Epithelial cell of proximal tubule (primary cell): ENCODE data around the gene TAF1C. TPM values are rescaled to one million over a fixed set of nuclear protein-coding genes. Genes with fewer than 3 reads are reported as not detected.

Experiments used
- DNase-seq: peaks from one replicate; pipeline ENCODE4 v3.0.0-alpha.2; 2011; ENCODE audit warnings: low read depth
- H3K4me3 ChIP-seq: 2 replicates; pipeline ENCODE4 v1.5.1; 2011; ENCODE audit warnings: low read depth, mild to moderate bottlenecking, low read length
- total RNA-seq: library from RNA; depleted of rRNA; stranded (reverse); fragments of >200 nt; gene quantifications from 2 replicates; pipeline ENCODE4 v1.2.3, GENCODE V29; 2015
- TF ChIP-seq, protein P1 (sequence below): conservative IDR thresholded peaks from 2 replicates; pipeline ENCODE4 v1.5.1; 2012; ENCODE audit warnings: low read depth, mild to moderate bottlenecking, low read length

The TAF1C gene
- total RNA-seq, 1 donor from 2014 or later: 30.4 TPM

DNA sequence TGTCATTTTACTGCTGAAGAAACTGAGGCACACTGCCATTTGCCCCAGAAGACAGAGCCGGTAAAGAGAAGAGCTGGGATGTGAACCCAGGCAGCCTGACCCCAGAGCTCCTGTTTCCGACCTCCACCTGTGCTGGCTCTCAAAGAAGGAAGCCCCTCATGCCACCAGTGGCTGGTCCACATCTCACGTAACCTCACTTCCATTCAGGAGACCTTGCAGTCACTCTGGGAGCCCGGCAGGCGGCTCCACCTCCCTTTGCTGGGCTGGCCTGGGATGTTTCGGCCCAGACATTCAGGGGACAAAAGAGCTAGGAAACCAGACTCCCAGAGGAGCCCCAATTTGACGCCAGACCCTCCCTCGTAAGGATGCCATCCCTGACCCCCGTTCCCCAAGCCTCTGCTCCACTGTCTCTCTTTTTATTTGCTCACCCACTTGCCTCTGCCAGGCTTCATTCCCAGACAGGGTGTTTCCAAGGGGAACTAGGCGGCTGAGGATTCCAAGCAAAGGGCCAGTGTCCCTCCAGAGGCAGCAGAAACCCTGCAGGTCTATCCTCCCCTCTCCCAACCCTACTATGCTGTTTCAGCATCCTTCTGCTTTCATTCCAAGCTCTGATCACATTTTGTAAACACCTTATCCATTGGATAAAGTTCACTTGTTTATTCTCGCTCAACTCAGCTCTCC, 2.8 kb downstream of the TAF1C start:
- TF ChIP-seq, protein P1, sequence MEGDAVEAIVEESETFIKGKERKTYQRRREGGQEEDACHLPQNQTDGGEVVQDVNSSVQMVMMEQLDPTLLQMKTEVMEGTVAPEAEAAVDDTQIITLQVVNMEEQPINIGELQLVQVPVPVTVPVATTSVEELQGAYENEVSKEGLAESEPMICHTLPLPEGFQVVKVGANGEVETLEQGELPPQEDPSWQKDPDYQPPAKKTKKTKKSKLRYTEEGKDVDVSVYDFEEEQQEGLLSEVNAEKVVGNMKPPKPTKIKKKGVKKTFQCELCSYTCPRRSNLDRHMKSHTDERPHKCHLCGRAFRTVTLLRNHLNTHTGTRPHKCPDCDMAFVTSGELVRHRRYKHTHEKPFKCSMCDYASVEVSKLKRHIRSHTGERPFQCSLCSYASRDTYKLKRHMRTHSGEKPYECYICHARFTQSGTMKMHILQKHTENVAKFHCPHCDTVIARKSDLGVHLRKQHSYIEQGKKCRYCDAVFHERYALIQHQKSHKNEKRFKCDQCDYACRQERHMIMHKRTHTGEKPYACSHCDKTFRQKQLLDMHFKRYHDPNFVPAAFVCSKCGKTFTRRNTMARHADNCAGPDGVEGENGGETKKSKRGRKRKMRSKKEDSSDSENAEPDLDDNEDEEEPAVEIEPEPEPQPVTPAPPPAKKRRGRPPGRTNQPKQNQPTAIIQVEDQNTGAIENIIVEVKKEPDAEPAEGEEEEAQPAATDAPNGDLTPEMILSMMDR: peak; percentile 27
- DNase-seq: no peak
- no peak overlapping the region for H3K4me3 ChIP-seq

DNA sequence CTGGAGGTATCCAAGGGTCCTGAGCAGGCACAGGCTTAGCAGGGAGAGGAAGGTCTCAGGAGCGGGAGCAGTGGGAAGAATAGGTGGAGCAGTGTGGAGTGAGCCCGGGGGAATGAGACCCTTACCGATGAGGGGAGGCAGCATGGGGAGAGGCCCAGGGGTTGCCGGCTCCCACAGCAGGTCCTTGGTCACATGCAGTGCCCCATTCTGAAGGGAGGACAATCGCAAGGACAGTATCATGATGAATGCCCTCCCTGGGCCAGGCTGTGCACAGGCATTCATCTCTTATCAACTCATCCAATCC, 3.3 kb downstream of the TAF1C start:
- no peak overlapping the region for H3K4me3 ChIP-seq
- TF ChIP-seq, protein P1: no peak
- no peak for DNase-seq

DNA sequence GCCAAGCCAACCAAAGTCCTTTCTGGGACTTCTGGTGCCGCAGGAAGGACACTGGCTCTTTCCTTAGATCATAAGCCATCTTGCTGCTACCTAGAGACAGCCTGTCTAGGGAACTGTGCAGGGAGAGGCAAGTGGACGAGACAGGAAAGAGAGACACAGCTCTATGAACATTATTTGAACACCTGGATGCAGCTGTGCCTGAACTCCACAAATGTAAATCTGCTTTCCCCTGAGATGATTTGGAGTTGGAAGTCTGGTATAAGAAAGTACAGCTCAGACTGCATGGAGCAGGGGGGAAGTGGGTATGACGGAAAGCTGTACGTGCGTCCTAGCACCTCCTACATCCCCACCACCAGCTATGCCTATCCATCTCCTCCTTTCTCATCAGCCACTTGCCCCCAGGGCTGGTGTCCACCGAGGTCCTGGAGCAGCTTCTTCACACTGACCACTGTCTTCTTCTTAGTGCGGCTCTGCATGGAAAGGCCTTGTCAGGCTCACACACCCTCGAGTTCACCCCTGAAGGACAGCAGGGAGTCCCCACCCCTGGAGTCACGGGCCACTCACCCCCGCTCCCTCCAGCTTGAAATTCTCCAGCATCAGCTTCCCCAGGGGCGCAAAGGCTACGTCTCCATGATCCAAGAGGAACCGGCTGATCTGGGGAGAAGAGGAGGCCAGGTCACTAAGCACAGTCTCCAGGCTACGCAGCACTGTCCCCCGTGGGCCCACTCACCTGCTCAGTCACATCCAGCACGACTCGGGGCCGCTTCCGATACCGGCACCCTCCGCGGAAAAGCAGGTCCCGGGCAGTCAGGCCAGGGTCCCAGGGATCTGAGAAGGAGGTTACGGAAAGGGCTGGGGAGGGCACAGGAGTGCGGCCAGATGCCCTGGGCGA, 3.9 kb downstream of the TAF1C start:
- H3K4me3 ChIP-seq: no peak overlapping the region
- TF ChIP-seq, protein P1: no peak
- DNase-seq: no peak

DNA sequence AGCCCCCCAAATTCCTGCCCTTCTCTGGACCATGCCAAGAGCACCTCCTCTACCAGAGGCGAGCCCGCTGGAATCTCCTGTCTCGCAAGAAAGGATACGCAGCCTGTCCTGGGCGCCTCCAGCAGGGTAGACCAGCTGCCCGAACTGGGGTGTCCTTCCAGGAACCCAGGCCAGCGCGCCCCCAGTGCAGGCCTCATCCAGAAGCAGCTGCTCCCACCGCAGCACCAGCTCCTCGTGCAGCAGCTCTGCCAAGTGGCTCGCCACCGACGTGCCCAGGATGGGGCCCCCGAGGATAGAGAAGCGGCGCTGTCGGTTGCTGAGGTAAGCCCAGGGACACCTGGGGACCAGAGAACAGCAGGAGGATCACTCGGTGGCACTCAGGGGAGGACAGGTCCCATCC, 4.8 kb downstream of the TAF1C start:
- no peak for DNase-seq
- TF ChIP-seq, protein P1: no peak
- H3K4me3 ChIP-seq: no peak overlapping the region

DNA sequence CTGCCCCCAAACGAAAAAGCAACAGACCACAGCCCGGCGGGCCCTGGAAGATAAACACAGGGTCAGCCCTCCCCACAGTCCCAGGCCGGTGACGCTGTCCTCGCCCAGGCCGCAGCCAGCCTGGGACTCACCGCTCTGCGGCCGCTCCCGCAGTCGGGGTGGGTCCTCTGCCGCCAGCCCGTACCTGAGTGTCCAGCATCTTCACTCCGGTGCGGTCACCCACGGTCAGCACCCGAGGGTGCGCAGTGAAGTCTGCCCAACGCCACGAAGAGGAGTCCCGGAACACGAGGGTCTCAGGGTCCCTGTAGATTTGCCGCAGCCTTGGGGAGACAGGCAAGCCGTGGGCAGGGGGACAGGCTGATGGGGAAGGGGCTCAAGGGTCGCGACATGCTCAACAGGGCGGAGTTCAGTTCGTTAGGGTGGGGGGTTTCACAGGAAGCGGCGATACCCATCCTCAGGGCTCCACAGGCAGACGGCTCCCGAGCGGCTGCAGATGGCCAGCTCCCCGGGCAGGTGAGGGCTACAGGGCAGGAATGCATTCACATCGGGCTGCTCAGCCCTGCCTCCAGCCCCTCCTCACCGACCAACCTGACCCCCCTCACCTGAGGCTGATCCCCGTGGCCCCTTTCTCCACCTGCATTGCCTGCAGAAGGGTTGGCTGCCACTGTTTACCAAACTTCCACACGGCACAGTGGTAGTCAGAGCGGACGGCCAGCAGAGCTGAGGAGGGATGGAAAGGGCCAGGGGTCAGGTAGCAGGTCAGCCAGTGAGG, 5.5 kb downstream of the TAF1C start:
- DNase-seq: no peak
- no peak overlapping the region for H3K4me3 ChIP-seq
- TF ChIP-seq, protein P1: no peak

DNA sequence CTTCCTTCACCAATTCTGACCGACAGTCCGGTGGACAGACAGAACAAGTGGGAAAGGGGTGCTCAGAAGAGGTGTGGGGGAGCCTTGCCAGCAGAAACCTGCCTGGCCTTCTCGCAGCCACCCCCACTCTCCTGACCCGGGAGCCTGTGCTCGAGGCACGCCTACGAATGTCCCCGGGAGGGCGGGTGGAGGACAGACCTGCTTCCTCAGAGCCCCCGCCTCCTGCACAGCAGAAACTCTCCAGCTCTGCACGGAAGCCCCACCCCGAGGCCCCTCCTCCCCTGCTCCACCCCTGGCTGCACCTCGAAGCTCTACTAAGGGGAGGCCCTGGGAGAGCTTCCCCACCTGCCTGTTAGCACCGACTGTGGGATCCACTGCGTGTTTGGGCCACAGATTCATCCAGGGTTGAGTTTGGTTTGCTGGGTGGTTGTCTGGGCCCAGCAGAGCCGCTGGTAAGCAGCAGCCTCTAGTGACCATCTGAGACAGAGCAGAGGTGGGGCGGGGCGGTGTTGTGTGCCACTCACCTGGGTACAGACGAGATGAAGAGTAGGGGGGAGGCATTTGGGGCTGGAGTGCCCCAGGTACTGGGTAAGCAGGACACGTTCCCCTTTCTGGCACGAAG, 6.2 kb downstream of the TAF1C start:
- DNase-seq: no peak
- TF ChIP-seq, protein P1: no peak
- no peak overlapping the region for H3K4me3 ChIP-seq
